ENCODE measurements around the gene NDUFA3.

Gene NDUFA3

GRCh38 chr19:54138489-54139256, 36.0 kb downstream of the NDUFA3 start:
- no peak for DNase-seq

GRCh38 chr19:54141356-54141755, 38.7 kb downstream of the NDUFA3 start:
- DNase-seq = no peak

GRCh38 chr19:54142166-54142780, 39.6 kb downstream of the NDUFA3 start:
- DNase-seq = no peak

GRCh38 chr19:54145541-54146158, 43.0 kb downstream of the NDUFA3 start:
- DNase-seq = no peak

- no peak for DNase-seq
Measured at GRCh38 chr19:54147676-54148075, 45.0 kb downstream of the NDUFA3 start.

- no peak for DNase-seq
Measured at GRCh38 chr19:54148158-54148557, 45.5 kb downstream of the NDUFA3 start.

- no peak for DNase-seq
Measured at GRCh38 chr19:54149021-54149812, 46.6 kb downstream of the NDUFA3 start.

GRCh38 chr19:54151362-54152035, 48.8 kb downstream of the NDUFA3 start:
- no peak for DNase-seq

GRCh38 chr19:54152267-54152666, 49.6 kb downstream of the NDUFA3 start:
- DNase-seq = no peak

GRCh38 chr19:54152878-54153524, 50.3 kb downstream of the NDUFA3 start:
- no peak for DNase-seq

GRCh38 chr19:54153731-54154326, 51.2 kb downstream of the NDUFA3 start:
- DNase-seq = no peak

- DNase-seq = no peak
Measured at GRCh38 chr19:54154603-54155345, 52.1 kb downstream of the NDUFA3 start.

GRCh38 chr19:54155694-54156093, 53.0 kb downstream of the NDUFA3 start:
- DNase-seq = no peak

GRCh38 chr19:54156490-54156889, 53.8 kb downstream of the NDUFA3 start:
- DNase-seq = no peak

GRCh38 chr19:54156953-54157352, 54.3 kb downstream of the NDUFA3 start:
- no peak for DNase-seq

Measured in T1000 (cell line).